Measurements from ENCODE around the gene RAMACL. TPM values are rescaled to one million over a fixed set of nuclear protein-coding genes. Genes with fewer than 3 reads are reported as not detected.
A peak's percentile ranks its signal among the peaks of the same experiment; 100 is the strongest.
"Not testable (repeated sequence)": the region's sequence is repeated elsewhere in the genome, so short reads cannot be mapped to it uniquely, and the experiment has no call there.

RAMACL gene
- total and polyA plus RNA-seq, 2 donors (not counting 1 experiment from before 2014, with no cell fraction given): 0.22 to 5.0 TPM

DNA sequence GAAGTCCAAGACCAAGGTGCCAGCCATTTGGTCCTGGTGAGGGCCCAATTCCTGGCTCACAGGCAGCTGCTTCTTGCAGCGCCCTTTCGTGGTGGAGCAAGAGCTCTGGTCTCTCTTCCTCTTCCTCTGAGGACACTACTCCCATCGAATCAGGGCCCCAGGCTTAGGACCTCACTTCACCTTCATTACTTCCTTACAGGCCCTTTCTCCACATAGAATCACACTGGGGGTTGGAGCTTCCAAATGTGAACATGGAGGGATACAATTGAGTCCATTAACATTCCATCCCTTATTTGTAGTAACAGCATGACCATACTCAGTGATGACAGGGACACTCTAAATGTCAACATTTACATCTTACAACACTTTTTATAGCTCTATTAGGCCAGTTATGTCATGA, 2.3 kb downstream of the RAMACL start:
- Histone ChIP-seq H3K36me3 (ENCODE audit: control insufficient read depth, insufficient read depth, low read length) (no peaks in the 10 kb centered on the region), H3K4me2 (ENCODE audit: extremely low read depth, insufficient read depth, low read length) (no peak overlapping the region), H4K20me1 (ENCODE audit: control insufficient read depth, extremely low read depth, insufficient read depth, low read length) (no peaks in the 10 kb centered on the region), H3K4me3 (replicated peaks in 1 of 4; ENCODE audit: control extremely low read depth in 1 of 4, insufficient read depth in 1 of 4, low read depth in 3 of 4, low read length in 4 of 4) (no peak overlapping the region), H3K27ac (ENCODE audit: insufficient read depth, low read length) (no peak overlapping the region), H2AFZ (ENCODE audit: low read length) (no peak overlapping the region), H3K79me2 (ENCODE audit: control insufficient read depth, insufficient read depth, low read length) (peaks cover 2% of the 10 kb centered on the region), H3K9ac (ENCODE audit: insufficient read depth, low read length) (no peak overlapping the region), H3K27me3 (ENCODE audit: control insufficient read depth, insufficient read depth, low read length) (no peaks in the 10 kb centered on the region), H3K4me1 (ENCODE audit: control insufficient read depth, extremely low read depth, insufficient read depth, low read length) (peaks cover 2% of the 10 kb centered on the region), H3K9me3 (ENCODE audit: control insufficient read depth, insufficient read depth, low read depth, low read length) (no peaks in the 10 kb centered on the region)
- TF ChIP-seq EZH2 (IDR thresholded peaks at IDR 0.05; ENCODE audit: low read length, missing control alignments): no peak
- TF ChIP-seq, protein P1, sequence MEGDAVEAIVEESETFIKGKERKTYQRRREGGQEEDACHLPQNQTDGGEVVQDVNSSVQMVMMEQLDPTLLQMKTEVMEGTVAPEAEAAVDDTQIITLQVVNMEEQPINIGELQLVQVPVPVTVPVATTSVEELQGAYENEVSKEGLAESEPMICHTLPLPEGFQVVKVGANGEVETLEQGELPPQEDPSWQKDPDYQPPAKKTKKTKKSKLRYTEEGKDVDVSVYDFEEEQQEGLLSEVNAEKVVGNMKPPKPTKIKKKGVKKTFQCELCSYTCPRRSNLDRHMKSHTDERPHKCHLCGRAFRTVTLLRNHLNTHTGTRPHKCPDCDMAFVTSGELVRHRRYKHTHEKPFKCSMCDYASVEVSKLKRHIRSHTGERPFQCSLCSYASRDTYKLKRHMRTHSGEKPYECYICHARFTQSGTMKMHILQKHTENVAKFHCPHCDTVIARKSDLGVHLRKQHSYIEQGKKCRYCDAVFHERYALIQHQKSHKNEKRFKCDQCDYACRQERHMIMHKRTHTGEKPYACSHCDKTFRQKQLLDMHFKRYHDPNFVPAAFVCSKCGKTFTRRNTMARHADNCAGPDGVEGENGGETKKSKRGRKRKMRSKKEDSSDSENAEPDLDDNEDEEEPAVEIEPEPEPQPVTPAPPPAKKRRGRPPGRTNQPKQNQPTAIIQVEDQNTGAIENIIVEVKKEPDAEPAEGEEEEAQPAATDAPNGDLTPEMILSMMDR (conservative IDR thresholded peaks at IDR 0.05 in 1 of 2, IDR thresholded peaks at IDR 0.05 in 1 of 2; ENCODE audit: low read depth in 1 of 2, low read length in 2 of 2): no peak
- no peak for DNase-seq (ENCODE audit: low read depth in 2 of 2)

DNA sequence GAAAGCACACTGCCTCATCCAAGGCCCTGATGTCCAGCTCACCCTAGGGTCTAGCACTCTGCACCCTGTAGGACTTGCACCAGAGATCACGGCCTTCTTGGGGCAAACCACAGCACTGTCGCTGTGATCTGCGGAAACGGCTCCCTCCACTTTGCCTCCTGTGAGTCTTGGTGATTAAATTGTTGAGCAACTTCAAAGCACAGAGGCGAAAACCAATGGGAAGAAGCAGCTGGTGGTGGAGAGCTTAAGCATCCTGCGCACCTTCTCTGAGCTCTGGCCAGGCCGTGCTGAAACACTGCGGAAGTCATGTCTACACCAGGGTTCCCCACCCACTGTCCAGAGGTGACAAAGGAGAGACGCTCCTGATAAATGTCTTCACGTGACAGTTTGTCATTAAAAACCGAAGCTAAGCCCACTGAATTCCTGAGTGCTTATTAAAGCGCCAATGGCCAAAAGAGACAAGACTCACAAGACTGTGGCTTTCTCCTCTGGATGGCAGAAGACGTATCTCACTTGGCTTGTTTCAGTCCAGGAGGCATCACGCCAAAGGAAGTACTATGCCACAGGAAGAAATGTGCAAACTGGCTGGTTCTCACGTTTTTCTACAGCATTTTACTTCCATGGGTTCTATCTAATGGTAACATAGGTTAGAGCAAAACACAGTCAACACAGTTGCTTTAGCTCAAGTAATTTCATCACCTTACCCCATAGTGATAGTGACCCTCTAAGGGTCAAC, 3.1 kb downstream of the RAMACL start:
- H3K9ac ChIP-seq (ENCODE audit: insufficient read depth, low read length): no peak overlapping the region
- H3K27me3 ChIP-seq (ENCODE audit: control insufficient read depth, insufficient read depth, low read length): no peaks in the 10 kb centered on the region
- H2AFZ ChIP-seq (ENCODE audit: low read length): no peak overlapping the region
- no peaks in the 10 kb centered on the region for H3K4me1 ChIP-seq (ENCODE audit: control insufficient read depth, extremely low read depth, insufficient read depth, low read length)
- H4K20me1 ChIP-seq (ENCODE audit: control insufficient read depth, extremely low read depth, insufficient read depth, low read length): no peaks in the 10 kb centered on the region
- no peaks in the 10 kb centered on the region for H3K79me2 ChIP-seq (ENCODE audit: control insufficient read depth, insufficient read depth, low read length)
- TF ChIP-seq, protein P1 (conservative IDR thresholded peaks at IDR 0.05 in 1 of 2, IDR thresholded peaks at IDR 0.05 in 1 of 2; ENCODE audit: low read depth in 1 of 2, low read length in 2 of 2): no peak
- TF ChIP-seq EZH2 (IDR thresholded peaks at IDR 0.05; ENCODE audit: low read length, missing control alignments): no peak
- no peak overlapping the region for H3K27ac ChIP-seq (ENCODE audit: insufficient read depth, low read length)
- H3K9me3 ChIP-seq (ENCODE audit: control insufficient read depth, insufficient read depth, low read depth, low read length): no peaks in the 10 kb centered on the region
- H3K4me3 ChIP-seq (replicated peaks in 1 of 4; ENCODE audit: control extremely low read depth in 1 of 4, insufficient read depth in 1 of 4, low read depth in 3 of 4, low read length in 4 of 4): no peak overlapping the region
- H3K4me2 ChIP-seq (ENCODE audit: extremely low read depth, insufficient read depth, low read length): no peak overlapping the region
- no peak for DNase-seq (ENCODE audit: low read depth in 2 of 2)
- H3K36me3 ChIP-seq (ENCODE audit: control insufficient read depth, insufficient read depth, low read length): no peaks in the 10 kb centered on the region

DNA sequence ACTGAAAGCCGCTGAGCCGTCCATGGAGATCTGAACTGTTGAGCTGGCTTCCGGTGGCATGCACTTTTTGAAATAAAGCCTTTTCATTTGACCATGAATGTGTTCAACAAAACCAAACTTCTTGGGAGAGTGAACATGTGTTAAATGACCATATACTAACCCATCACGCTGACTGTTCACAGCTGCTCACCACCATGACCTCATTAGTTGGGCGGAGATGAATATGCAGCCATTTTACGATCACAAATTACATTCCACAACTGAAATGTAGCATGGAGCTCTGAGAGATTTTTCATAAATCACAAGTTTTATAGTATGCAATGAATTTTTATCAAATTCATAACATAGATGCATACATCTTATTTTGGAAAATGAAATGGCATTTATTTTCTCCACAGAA, 4.2 kb downstream of the RAMACL start:
- Histone ChIP-seq H3K36me3 (ENCODE audit: control insufficient read depth, insufficient read depth, low read length) (no peaks in the 10 kb centered on the region), H3K27ac (ENCODE audit: insufficient read depth, low read length) (peak overlapping the region; percentile 15), H3K4me3 (replicated peaks in 1 of 4; ENCODE audit: control extremely low read depth in 1 of 4, insufficient read depth in 1 of 4, low read depth in 3 of 4, low read length in 4 of 4) (no peak overlapping the region), H3K27me3 (ENCODE audit: control insufficient read depth, insufficient read depth, low read length) (no peaks in the 10 kb centered on the region), H3K4me1 (ENCODE audit: control insufficient read depth, extremely low read depth, insufficient read depth, low read length) (no peaks in the 10 kb centered on the region), H2AFZ (ENCODE audit: low read length) (no peak overlapping the region), H4K20me1 (ENCODE audit: control insufficient read depth, extremely low read depth, insufficient read depth, low read length) (no peaks in the 10 kb centered on the region), H3K9me3 (ENCODE audit: control insufficient read depth, insufficient read depth, low read depth, low read length) (no peaks in the 10 kb centered on the region), H3K79me2 (ENCODE audit: control insufficient read depth, insufficient read depth, low read length) (no peaks in the 10 kb centered on the region), H3K4me2 (ENCODE audit: extremely low read depth, insufficient read depth, low read length) (no peak overlapping the region), H3K9ac (ENCODE audit: insufficient read depth, low read length) (no peak overlapping the region)
- peak; percentile 43 to 66 for DNase-seq (ENCODE audit: low read depth in 2 of 2)
- TF ChIP-seq, protein P1 (conservative IDR thresholded peaks at IDR 0.05 in 1 of 2, IDR thresholded peaks at IDR 0.05 in 1 of 2; ENCODE audit: low read depth in 1 of 2, low read length in 2 of 2): no peak

DNA sequence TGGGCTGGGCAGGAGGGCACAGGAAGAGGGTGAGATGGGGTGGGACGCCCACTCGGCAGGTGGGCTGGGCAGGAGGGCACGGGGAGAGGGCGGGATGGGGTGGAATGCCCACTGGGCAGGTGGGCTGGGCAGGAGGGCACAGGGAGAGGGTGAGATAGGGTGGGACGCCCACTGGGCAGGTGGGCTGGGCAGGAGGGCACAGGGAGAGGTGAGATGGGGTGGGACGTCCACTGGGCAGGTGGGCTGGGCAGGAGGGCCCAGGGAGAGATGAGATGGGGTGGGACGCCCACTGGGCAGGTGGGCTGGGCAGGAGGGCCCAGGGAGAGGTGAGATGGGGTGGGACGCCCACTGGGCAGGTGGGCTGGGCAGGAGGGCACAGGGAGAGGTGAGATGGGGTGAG, 4.7 kb downstream of the RAMACL start:
- H3K4me1 ChIP-seq (ENCODE audit: control insufficient read depth, extremely low read depth, insufficient read depth, low read length); H3K27me3 ChIP-seq (ENCODE audit: control insufficient read depth, insufficient read depth, low read length); DNase-seq (ENCODE audit: low read depth in 2 of 2); H3K36me3 ChIP-seq (ENCODE audit: control insufficient read depth, insufficient read depth, low read length); H3K4me3 ChIP-seq (replicated peaks in 1 of 4; ENCODE audit: control extremely low read depth in 1 of 4, insufficient read depth in 1 of 4, low read depth in 3 of 4, low read length in 4 of 4); H3K9me3 ChIP-seq (ENCODE audit: control insufficient read depth, insufficient read depth, low read depth, low read length); H3K4me2 ChIP-seq (ENCODE audit: extremely low read depth, insufficient read depth, low read length); H3K9ac ChIP-seq (ENCODE audit: insufficient read depth, low read length); H3K79me2 ChIP-seq (ENCODE audit: control insufficient read depth, insufficient read depth, low read length); H4K20me1 ChIP-seq (ENCODE audit: control insufficient read depth, extremely low read depth, insufficient read depth, low read length); H2AFZ ChIP-seq (ENCODE audit: low read length): not testable (repeated sequence)
- H3K27ac ChIP-seq (ENCODE audit: insufficient read depth, low read length): peak overlapping the region; percentile 15

All from fibroblast of lung (primary cell).